ENCODE data around the gene CERK.

The CERK gene

GRCh38 chr22:46763051-46763705 is 25.1 kb upstream of the CERK start:
- Histone ChIP-seq H3K4me3 (ENCODE audit: low read depth, low read length) (peak overlapping the region; percentile 100), H3K27ac (peak overlapping the region; percentile 84), H3K27me3 (replicated peaks) (no peaks in the 10 kb centered on the region), H3K36me3 (replicated peaks) (no peaks in the 10 kb centered on the region)
- no peak for DNase-seq
- TF ChIP-seq CTCF (IDR thresholded peaks at IDR 0.05; ENCODE audit: low read depth, low read length, missing control alignments), result no peak
- in situ Hi-C loops (cut with HindIII; ENCODE audit: low pct_ligation_motif_present, low sequenced_read_pairs), result no loop called here

- TF ChIP-seq CTCF (IDR thresholded peaks at IDR 0.05; ENCODE audit: low read depth, low read length, missing control alignments), result no peak
- DNase-seq, result peak; percentile 87
- in situ Hi-C loops (cut with HindIII; ENCODE audit: low pct_ligation_motif_present, low sequenced_read_pairs), result no loop called here
Observed at GRCh38 chr22:46762238-46763050, 24.4 kb upstream of the CERK start, which contains the start of gene TBC1D22A. TSS of gene TBC1D22A (plus strand) at chr22:46762650. CDS start at chr22:46762787, 137 bp downstream.

GRCh38 chr22:46761539-46762237 is 23.6 kb upstream of the CERK start:
- no peaks in the 10 kb centered on the region for H3K27me3 ChIP-seq (replicated peaks)
- H3K36me3 ChIP-seq (replicated peaks), result no peaks in the 10 kb centered on the region
- in situ Hi-C loops (cut with HindIII; ENCODE audit: low pct_ligation_motif_present, low sequenced_read_pairs), result no loop called here
- peak overlapping the region; percentile 100 for H3K4me3 ChIP-seq (ENCODE audit: low read depth, low read length)
- H3K27ac ChIP-seq, result peak overlapping the region; percentile 84
- no peak for TF ChIP-seq CTCF (IDR thresholded peaks at IDR 0.05; ENCODE audit: low read depth, low read length, missing control alignments)
- DNase-seq, result no peak

More at GRCh38 chr22:46762238-46763050, 24.4 kb upstream of the CERK start, which contains the start of gene TBC1D22A:
- Histone ChIP-seq H3K36me3 (replicated peaks) (no peaks in the 10 kb centered on the region), H3K27ac (peak within 1 kb of the TSS; percentile 84), H3K27me3 (replicated peaks) (no peaks in the 10 kb centered on the region), H3K4me3 (ENCODE audit: low read depth, low read length) (peak within 1 kb of the TSS; percentile 100)

- Histone ChIP-seq H3K4me3 (ENCODE audit: low read depth, low read length) (peak overlapping the region; percentile 100), H3K27ac (no peak overlapping the region), H3K27me3 (replicated peaks) (no peaks in the 10 kb centered on the region), H3K36me3 (replicated peaks) (no peaks in the 10 kb centered on the region)
- no peak for DNase-seq
- in situ Hi-C loops (cut with HindIII; ENCODE audit: low pct_ligation_motif_present, low sequenced_read_pairs), result no loop called here
- TF ChIP-seq CTCF (IDR thresholded peaks at IDR 0.05; ENCODE audit: low read depth, low read length, missing control alignments), result no peak
Observed at GRCh38 chr22:46761017-46761416, 23.0 kb upstream of the CERK start.

GRCh38 chr22:46758867-46759290 is 20.8 kb upstream of the CERK start:
- in situ Hi-C loops (cut with HindIII; ENCODE audit: low pct_ligation_motif_present, low sequenced_read_pairs), result no loop called here
- Histone ChIP-seq H3K27ac (no peak overlapping the region), H3K27me3 (replicated peaks) (no peaks in the 10 kb centered on the region), H3K4me3 (ENCODE audit: low read depth, low read length) (no peak overlapping the region), H3K36me3 (replicated peaks) (no peaks in the 10 kb centered on the region)
- TF ChIP-seq CTCF (IDR thresholded peaks at IDR 0.05; ENCODE audit: low read depth, low read length, missing control alignments), result peak; percentile 87
- DNase-seq, result peak; percentile 53
